Sigmoid colon (tissue), 7 donors: ENCODE data around the gene ZNF320. TPM values are rescaled to one million over a fixed set of nuclear protein-coding genes. Genes with fewer than 3 reads are reported as not detected.
"Not testable (repeated sequence)": the region's sequence is repeated elsewhere in the genome, so short reads cannot be mapped to it uniquely, and the experiment has no call there.

Source experiments
- DNase-seq: peaks from one replicate; pipeline ENCODE4 v3.0.0-alpha.2; 2019
- H3K27ac ChIP-seq, 4 donors: fragments of 200-600 bp; sonication (generic); one replicate each; pipeline ENCODE4 v1.5.1; 2016 to 2019; ENCODE audit warnings: mild to moderate bottlenecking in 1 of 4
- H3K27me3 ChIP-seq, 3 donors: fragments of 200-600 bp; sonication (generic); one replicate each; pipeline ENCODE4 v1.5.1; 2019; ENCODE audit warnings: mild to moderate bottlenecking in 1 of 3
- H3K36me3 ChIP-seq, 4 donors: fragments of 200-600 bp; sonication (generic); one replicate each; pipeline ENCODE4 v1.5.1; 2016 to 2019
- H3K4me1 ChIP-seq, 4 donors: fragments of 200-600 bp; sonication (generic); one replicate each; pipeline ENCODE4 v1.5.1; 2017 to 2019
- H3K4me3 ChIP-seq, 4 donors: fragments of 200-600 bp; sonication (generic); one replicate each; pipeline ENCODE4 v1.5.1; 2017 to 2019; ENCODE audit warnings: mild to moderate bottlenecking in 2 of 4, moderate library complexity in 1 of 4
- H3K9me3 ChIP-seq, 4 donors: fragments of 200-600 bp in 3 of 4; sonication (generic) in 3 of 4; one replicate each; pipeline versions ENCODE4 v1.5.1 to v1.6.1; 2013 to 2019
- POLR2A ChIP-seq, 2 donors: fragments of 450-650 bp; IDR thresholded peaks; one replicate each; pipeline ENCODE4 v1.6.1; 2016; ENCODE audit warnings: antibody characterized with exemption in 2 of 2, mild to moderate bottlenecking in 2 of 2, moderate library complexity in 2 of 2
- POLR2AphosphoS5 ChIP-seq, 4 donors: sonication (generic); formaldehyde crosslinking; IDR thresholded peaks; one replicate each; pipeline ENCODE4 v1.6.1; 2017; ENCODE audit warnings: antibody characterized with exemption in 4 of 4
- WGBS, 2 donors: extraction: QIAGEN DNeasy Blood & Tissue Kit; methylation state at CpG; one replicate each; pipeline ENCODE4 v1.1.7; 2013; 5-methylcytosine and 5-hydroxymethylcytosine counted together
- intact Hi-C: fragments of 100-400 bp; cut with DNase I; formaldehyde crosslinking; loops from one replicate; pipeline ENCODE4 v1.15.1; 2023
- polyA plus RNA-seq, 3 donors: library from polyadenylated mRNA; stranded (reverse); fragments of 200-250 nt; gene quantifications; one replicate each; pipeline ENCODE4 v1.2.3, GENCODE V29; 2013
- small RNA-seq, 3 donors: library from RNA; depleted of rRNA; stranded (forward); fragments of <200 nt; gene quantifications; one replicate each; pipeline ENCODE3, GENCODE V24; 2016
- total RNA-seq, 4 donors: library from RNA; depleted of rRNA; stranded (reverse); fragments of >200 nt; gene quantifications; one replicate each; pipeline ENCODE4 v1.1.0, GENCODE V29; 2016
- donor health status: healthy with polysubstance abuse.
- donor health status: Bipolar disorder and iron deficiency.
- donor health status: healthy.

Gene ZNF320
- total and polyA plus RNA-seq, 7 donors = 1.4 to 21.8 (median 9.0) TPM

- 5 to 7% methylated on average over 43 of the region's 43 CpGs for WGBS, 2 donors
- H3K27me3 ChIP-seq, H3K9me3 ChIP-seq: not testable (repeated sequence)
- H3K27ac ChIP-seq = peak within 1 kb of the TSS; percentile 69 to 80 (median 73)
- intact Hi-C loops = loop anchor here (2.0 to 5.0 kb wide), 3 partner anchors 37 to 135 kb away; partner anchors contain the start of genes ZNF28 and ZNF600
- TF ChIP-seq POLR2A (IDR thresholded peaks at IDR 0.05) = peak in 1 of 2 donors; percentile 68
- peak; percentile 57 to 92 (median 80) for TF ChIP-seq POLR2AphosphoS5 (IDR thresholded peaks at IDR 0.05)
- H3K4me1 ChIP-seq = peaks cover 0 to 14% (median 3%) of the 10 kb centered on the region in 4 donors
- peak within 1 kb of the TSS; percentile 51 to 70 (median 64) for H3K4me3 ChIP-seq
- peak; percentile 83 for DNase-seq
- H3K36me3 ChIP-seq = peaks cover 0 to 14% (median 9%) of the 10 kb centered on the region in 4 donors
Observed at GRCh38 chr19:52857378-52858191, 39.9 kb downstream of the ZNF320 start, which contains the start of gene ZNF468. TSS of gene ZNF468 (minus strand) at chr19:52857619. CDS start at chr19:52854272, 3,347 bp downstream.

GRCh38 chr19:52856540-52857377 is 40.7 kb downstream of the ZNF320 start:
- not testable (repeated sequence) for H3K27me3 ChIP-seq, H3K9me3 ChIP-seq, DNase-seq
- H3K4me3 ChIP-seq = peak overlapping the region; percentile 51 to 70 (median 64)
- WGBS, 2 donors = 5 to 7% methylated on average over 24 of the region's 31 CpGs
- H3K36me3 ChIP-seq = peaks cover 0 to 21% (median 9%) of the 10 kb centered on the region in 4 donors
- peaks cover 0 to 14% (median 3%) of the 10 kb centered on the region in 4 donors for H3K4me1 ChIP-seq
- intact Hi-C loops = loop anchor here (2.0 to 5.0 kb wide), 3 partner anchors 36 to 136 kb away; partner anchors contain the start of genes ZNF28 and ZNF600
- H3K27ac ChIP-seq = peak overlapping the region; percentile 69 to 80 (median 73)

Small RNA genes lying within 50 kb of the gene (small RNA-seq; reads per million reads assigned to genes)
- gene ZNF320 = 0 to 0.51 (median 0) reads per million in 3 donors

Other genes starting within 250 kb of the ZNF320 start
- gene ZNF611, start 162.6 kb downstream of the ZNF320 start, total RNA-seq = 10 to 100 TPM in 2 of 4 donors, 1 to 10 TPM in 2; 5.4 to 10.8 (median 8.8) TPM
- 1 to 10 TPM; 2.3 to 7.0 (median 3.0) TPM for gene ZNF611, start 162.6 kb downstream of the ZNF320 start, polyA plus RNA-seq
- gene ZNF600, start 110.8 kb downstream of the ZNF320 start, total RNA-seq = 1 to 10 TPM; 6.8 to 9.4 (median 8.2) TPM
- 1 to 10 TPM; 1.8 to 6.5 (median 3.9) TPM for gene ZNF600, start 110.8 kb downstream of the ZNF320 start, polyA plus RNA-seq
- gene ZNF28, start 76.0 kb downstream of the ZNF320 start, total RNA-seq = 1 to 10 TPM; 6.4 to 9.1 (median 7.5) TPM
- 1 to 10 TPM; 4.8 to 6.7 (median 6.4) TPM for gene ZNF28, start 76.0 kb downstream of the ZNF320 start, polyA plus RNA-seq
- 10 to 100 TPM in 3 of 4 donors, 1 to 10 TPM in 1; 9.8 to 17.1 (median 11.6) TPM for gene ZNF468, start 40.0 kb downstream of the ZNF320 start, total RNA-seq
- 10 to 100 TPM in 2 of 3 donors, 1 to 10 TPM in 1; 6.9 to 15.0 (median 10.2) TPM for gene ZNF468, start 40.0 kb downstream of the ZNF320 start, polyA plus RNA-seq
- 1 to 10 TPM; 1.8 to 3.9 (median 3.6) TPM for gene ZNF888, start 25.8 kb upstream of the ZNF320 start, total RNA-seq
- 1 to 10 TPM; 1.8 to 5.0 (median 4.6) TPM for gene ZNF888, start 25.8 kb upstream of the ZNF320 start, polyA plus RNA-seq
- 1 to 10 TPM; 3.6 to 8.4 (median 6.1) TPM for gene ZNF816, start 65.2 kb upstream of the ZNF320 start, total RNA-seq
- 1 to 10 TPM; 4.6 to 7.2 (median 5.4) TPM for gene ZNF816, start 65.2 kb upstream of the ZNF320 start, polyA plus RNA-seq
- under 1 TPM in 1 of 4 donors, not detected in 3; 0.27 TPM for gene ERVV-1, start 116.3 kb upstream of the ZNF320 start, total RNA-seq
- not detected for gene ERVV-1, start 116.3 kb upstream of the ZNF320 start, polyA plus RNA-seq
- gene ERVV-2, start 147.1 kb upstream of the ZNF320 start, total RNA-seq = not detected
- not detected for gene ERVV-2, start 147.1 kb upstream of the ZNF320 start, polyA plus RNA-seq
- 10 to 100 TPM; 20.9 to 70.3 (median 31.8) TPM for gene ZNF160, start 205.8 kb upstream of the ZNF320 start, total RNA-seq
- gene ZNF160, start 205.8 kb upstream of the ZNF320 start, polyA plus RNA-seq = 10 to 100 TPM in 1 of 3 donors, 1 to 10 TPM in 2; 3.7 to 18.7 (median 4.2) TPM
- 10 to 100 TPM; 10.7 to 16.9 (median 13.0) TPM for gene ZNF415, start 235.3 kb upstream of the ZNF320 start, total RNA-seq
- 1 to 10 TPM; 2.5 to 5.4 (median 3.6) TPM for gene ZNF415, start 235.3 kb upstream of the ZNF320 start, polyA plus RNA-seq